Heart right ventricle (tissue), 16 donors: Measurements from ENCODE around the gene RAP1GAP2. TPM values are rescaled to one million over a fixed set of nuclear protein-coding genes. Genes with fewer than 3 reads are reported as not detected.

Experiments used
- ATAC-seq, 8 donors: fragments of 200-7000 bp; cut with Tn5 transposase; one replicate each; pipeline ENCODE4 v1.9.1; 2020; ENCODE audit warnings: mild to moderate bottlenecking in 8 of 8, moderate library complexity in 8 of 8, moderate number of reproducible peaks in 1 of 8
- DNase-seq, 2 donors: peaks; one replicate each; pipeline ENCODE4 v3.0.0-alpha.2; 2020
- H3K27ac ChIP-seq, 10 donors: fragments of 200-600 bp; sonication (generic) in 2 of 10; one replicate each; pipeline versions ENCODE4 v1.5.0 to v1.8.0; 2020 to 2022; ENCODE audit warnings: mild to moderate bottlenecking in 3 of 10
- H3K27me3 ChIP-seq, 7 donors: fragments of 200-600 bp; one replicate each; pipeline ENCODE4 v1.8.0; 2021 to 2022; ENCODE audit warnings: mild to moderate bottlenecking in 2 of 7
- H3K36me3 ChIP-seq, 9 donors: fragments of 200-600 bp; sonication (generic) in 1 of 9; one replicate each; pipeline versions ENCODE4 v1.5.0 to v1.8.0; 2020 to 2022; ENCODE audit warnings: mild to moderate bottlenecking in 2 of 9
- H3K4me1 ChIP-seq, 9 donors: fragments of 200-600 bp; sonication (generic) in 1 of 9; one replicate each; pipeline versions ENCODE4 v1.5.0 to v1.8.0; 2020 to 2022; ENCODE audit warnings: mild to moderate bottlenecking in 4 of 9
- H3K4me3 ChIP-seq, 10 donors: fragments of 200-600 bp; sonication (generic) in 2 of 10; one replicate each; pipeline versions ENCODE4 v1.5.0 to v1.8.0; 2020 to 2022; ENCODE audit warnings: mild to moderate bottlenecking in 7 of 10, moderate library complexity in 2 of 10
- H3K9me3 ChIP-seq, 11 donors: fragments of 200-600 bp in 10 of 11; sonication (generic) in 2 of 11; one replicate each; pipeline versions ENCODE4 v1.5.0 to v1.8.0; 2013 to 2022; ENCODE audit warnings: mild to moderate bottlenecking in 2 of 11, control low read depth in 1 of 11, moderate library complexity in 1 of 11
- CTCF ChIP-seq, 9 donors: fragments of 200-600 bp; sonication (generic) in 2 of 9; IDR thresholded peaks; one replicate each; pipeline versions ENCODE4 v1.5.0 to v1.8.0; 2021 to 2022; ENCODE audit warnings: antibody characterized with exemption in 9 of 9, mild to moderate bottlenecking in 5 of 9, moderate library complexity in 1 of 9
- WGBS, 2 donors: extraction: QIAGEN DNeasy Blood & Tissue Kit; methylation state at CpG; one replicate each; pipeline ENCODE4 v1.1.7; 2013; ENCODE audit warnings: inconsistent platforms in 1 of 2; 5-methylcytosine and 5-hydroxymethylcytosine counted together
- intact Hi-C, 10 donors: fragments of 100-400 bp; cut with DNase I; formaldehyde crosslinking; loops; one replicate each; pipeline versions ENCODE4 v1.11.1 to v1.14.2; 2022
- polyA plus RNA-seq, 2 donors: library from polyadenylated mRNA; stranded (reverse); fragments of 200-250 nt; gene quantifications; one replicate each; pipeline ENCODE4 v1.2.3, GENCODE V29; 2013
- total RNA-seq, 10 donors: library from RNA; stranded (reverse); fragmentation: NEBNext Ultra II Directional in 3 of 10; extraction: Animal tissue kit (Norgen Biotek cat#: 25700) in 3 of 10; gene quantifications; one replicate each; pipeline versions ENCODE4 v1.2.1 to v1.2.4, GENCODE V29; 2021 to 2023
- donor health status: Arrhythmogenic right ventricular cardiomyopathy.
- donor health status: ischemic (EF 13 %, LVEDD 7.1; RV severe dilation, severe dysfunction).
- donor health status: healthy with polysubstance abuse.
- donor health status: DM: no; HTN: yes; CAD: no.
- donor health status: DM: no; HTN: no; CAD: no.
- donor health status: ischemic (EF 25% LVEDD 6.9; RV normal size, moderate dysfunction).
- donor health status: ischemic (EF 25% LVEDD 5.7; RV mildly dilated, moderate dysfunction).
- donor health status: healthy.
- donor health status: DM: yes; HTN: yes; CAD: no.
- donor health status: Ischemic cardiomyopathy.
- donor health status: ischemic (EF 35%, LVEDD 5.7; RV mildly dilated, moderate dysfunction).
- donor health status: nonischemic (EF 11% LVEDD 7.7; RV severe dilation, severe dysfunction).
- donor health status: DM: yes; HTN: yes; CAD: no.
- donor health status: PGD.
- donor health status: ischemic (EF 29% LVEDD 5.4; RV normal size, mild dysfunction).
- donor health status: nonischemic (EF 23%, LVEDD 6.1; RV moderate dilation, normal function).

RAP1GAP2 gene
- total and polyA plus RNA-seq, 12 donors, result 9.5 to 51.3 (median 34.6) TPM

GRCh38 chr17:2802574-2802973 lies 6.3 kb downstream of the RAP1GAP2 start:
- Histone ChIP-seq H3K27me3 (peaks cover 0 to 7% (median 0%) of the 10 kb centered on the region in 7 donors), H3K4me1 (peaks cover 0 to 28% (median 6%) of the 10 kb centered on the region in 9 donors), H3K4me3 (no peak overlapping the region), H3K27ac (no peak overlapping the region), H3K36me3 (no peaks in the 10 kb centered on the region), H3K9me3 (no peaks in the 10 kb centered on the region)
- WGBS, 2 donors, result 91% methylated on average over 8 of the region's 8 CpGs
- intact Hi-C loops, result no loop called here
- no peak for DNase-seq
- no peak for ATAC-seq
- TF ChIP-seq CTCF (IDR thresholded peaks at IDR 0.05), result no peak

- no peaks in the 10 kb centered on the region for H3K36me3 ChIP-seq
- H3K27me3 ChIP-seq, result peaks cover 0 to 5% (median 0%) of the 10 kb centered on the region in 7 donors
- ATAC-seq (no peak), DNase-seq (no peak)
- no peak overlapping the region for H3K27ac ChIP-seq
- H3K9me3 ChIP-seq, result no peaks in the 10 kb centered on the region
- H3K4me3 ChIP-seq, result no peak overlapping the region
- TF ChIP-seq CTCF (IDR thresholded peaks at IDR 0.05), result no peak
- 78 to 80% methylated on average over 14 of the region's 14 CpGs for WGBS, 2 donors
- intact Hi-C loops, result no loop called here
- peaks cover 0 to 21% (median 6%) of the 10 kb centered on the region in 9 donors for H3K4me1 ChIP-seq
These were observed 7.1 kb downstream of the RAP1GAP2 start for GRCh38 chr17:2803386-2803785.

- DNase-seq (no peak), ATAC-seq (peak in 1 of 8 donors; percentile 29)
- Histone ChIP-seq H3K36me3 (no peaks in the 10 kb centered on the region), H3K27me3 (peaks cover 0 to 5% (median 0%) of the 10 kb centered on the region in 7 donors), H3K4me1 (peaks cover 0 to 15% (median 6%) of the 10 kb centered on the region in 9 donors), H3K4me3 (no peak overlapping the region), H3K9me3 (no peaks in the 10 kb centered on the region), H3K27ac (no peak overlapping the region)
- WGBS, 2 donors, result 59 to 67% methylated on average over 4 of the region's 4 CpGs
- no peak for TF ChIP-seq CTCF (IDR thresholded peaks at IDR 0.05)
- intact Hi-C loops, result no loop called here
These were observed 7.7 kb downstream of the RAP1GAP2 start for GRCh38 chr17:2803971-2804370.

- DNase-seq (no peak), ATAC-seq (no peak)
- no peak for TF ChIP-seq CTCF (IDR thresholded peaks at IDR 0.05)
- H3K27me3 ChIP-seq, result peaks cover 0 to 5% (median 0%) of the 10 kb centered on the region in 7 donors
- no peaks in the 10 kb centered on the region for H3K36me3 ChIP-seq
- intact Hi-C loops, result no loop called here
- no peak overlapping the region for H3K27ac ChIP-seq
- peaks cover 0 to 7% (median 1%) of the 10 kb centered on the region in 9 donors for H3K4me1 ChIP-seq
- 88 to 89% methylated on average over 7 of the region's 7 CpGs for WGBS, 2 donors
- H3K4me3 ChIP-seq, result no peak overlapping the region
- H3K9me3 ChIP-seq, result no peaks in the 10 kb centered on the region
These were observed 8.7 kb downstream of the RAP1GAP2 start for GRCh38 chr17:2804912-2805311.
